ENCODE results near the gene BPIFB6.

BPIFB6 gene, protein sequence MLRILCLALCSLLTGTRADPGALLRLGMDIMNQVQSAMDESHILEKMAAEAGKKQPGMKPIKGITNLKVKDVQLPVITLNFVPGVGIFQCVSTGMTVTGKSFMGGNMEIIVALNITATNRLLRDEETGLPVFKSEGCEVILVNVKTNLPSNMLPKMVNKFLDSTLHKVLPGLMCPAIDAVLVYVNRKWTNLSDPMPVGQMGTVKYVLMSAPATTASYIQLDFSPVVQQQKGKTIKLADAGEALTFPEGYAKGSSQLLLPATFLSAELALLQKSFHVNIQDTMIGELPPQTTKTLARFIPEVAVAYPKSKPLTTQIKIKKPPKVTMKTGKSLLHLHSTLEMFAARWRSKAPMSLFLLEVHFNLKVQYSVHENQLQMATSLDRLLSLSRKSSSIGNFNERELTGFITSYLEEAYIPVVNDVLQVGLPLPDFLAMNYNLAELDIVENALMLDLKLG

DNA sequence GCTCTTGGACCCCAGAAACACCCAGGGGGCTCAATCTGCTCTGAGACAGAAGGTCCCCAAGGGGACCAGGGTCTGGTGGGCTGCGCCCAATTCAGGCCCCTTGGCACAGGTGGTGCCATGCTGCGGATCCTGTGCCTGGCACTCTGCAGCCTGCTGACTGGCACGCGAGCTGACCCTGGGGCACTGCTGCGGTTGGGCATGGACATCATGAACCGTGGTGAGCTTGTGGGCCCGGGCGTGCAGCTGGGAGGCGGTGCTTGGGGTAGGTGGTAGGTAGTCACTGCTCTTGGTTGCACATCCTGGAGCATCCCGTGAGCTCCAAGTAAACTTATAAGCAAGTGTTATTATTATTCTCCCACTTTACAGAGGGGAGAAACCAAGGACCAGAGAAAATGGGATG, at the start of gene BPIFB6:
TSS of gene BPIFB6 (plus strand) at position 118 of the 400 bp plus-strand sequence. CDS start at position 118, 0 bp downstream.
- DNase-seq (ENCODE audit: low read depth in 2 of 2) = no peak

- no peak for DNase-seq (ENCODE audit: low read depth in 2 of 2)
These were observed 48.6 kb upstream of the BPIFB6 start for GRCh38 chr20:32982617-32983458.

DNA sequence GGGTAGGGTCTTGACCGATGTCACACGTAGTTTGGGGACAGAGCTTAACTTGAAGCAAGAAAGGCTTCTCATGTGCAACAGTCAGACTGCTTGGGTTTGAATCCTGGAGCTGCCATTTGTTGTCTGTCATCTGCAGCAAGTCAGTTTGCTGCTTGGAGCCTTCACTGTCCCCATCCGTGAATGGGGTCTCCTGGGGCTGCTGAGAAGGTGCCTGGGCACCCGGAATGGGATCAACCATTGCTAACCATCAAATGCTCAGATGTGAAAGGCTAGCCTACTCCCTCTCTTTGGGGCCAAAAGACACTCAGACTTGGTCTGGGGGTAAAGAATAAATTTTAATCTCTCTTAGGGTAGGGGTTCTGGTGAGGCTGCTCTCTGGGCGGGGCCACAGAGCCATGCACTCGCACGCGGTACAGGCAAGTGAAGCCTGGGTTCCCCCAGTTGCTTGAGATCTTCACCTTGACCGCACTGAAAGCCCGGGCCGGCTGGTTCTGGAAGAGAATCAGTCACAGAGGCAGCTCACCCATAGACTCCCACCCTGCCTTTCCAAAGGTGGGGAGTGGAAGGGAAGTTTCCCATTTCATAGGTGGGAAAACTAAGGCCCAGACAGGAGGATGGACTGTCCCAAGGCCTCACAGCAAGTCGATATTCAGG, 47.9 kb upstream of the BPIFB6 start:
- DNase-seq (ENCODE audit: low read depth in 2 of 2) = no peak

DNA sequence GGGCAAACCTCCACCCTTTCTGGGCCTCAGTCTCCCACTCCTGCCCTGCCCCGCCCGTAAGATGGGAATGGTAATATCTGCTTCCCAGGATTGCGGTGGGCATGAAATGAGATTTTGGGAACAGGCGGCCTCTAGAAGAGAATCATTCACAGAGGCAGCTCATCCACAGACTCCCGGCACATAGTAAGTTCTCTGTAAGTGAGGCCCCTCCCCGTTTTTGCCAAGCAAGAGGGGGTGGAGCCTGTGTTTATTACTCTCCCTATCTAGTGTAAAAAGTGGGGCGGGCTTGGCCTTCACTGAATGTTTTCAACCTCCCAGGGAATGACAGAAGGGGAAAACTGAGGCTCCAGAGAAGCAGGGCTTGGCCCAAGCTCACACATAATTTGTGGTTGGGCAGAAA, 47.3 kb upstream of the BPIFB6 start:
- DNase-seq (ENCODE audit: low read depth in 2 of 2) = no peak

DNA sequence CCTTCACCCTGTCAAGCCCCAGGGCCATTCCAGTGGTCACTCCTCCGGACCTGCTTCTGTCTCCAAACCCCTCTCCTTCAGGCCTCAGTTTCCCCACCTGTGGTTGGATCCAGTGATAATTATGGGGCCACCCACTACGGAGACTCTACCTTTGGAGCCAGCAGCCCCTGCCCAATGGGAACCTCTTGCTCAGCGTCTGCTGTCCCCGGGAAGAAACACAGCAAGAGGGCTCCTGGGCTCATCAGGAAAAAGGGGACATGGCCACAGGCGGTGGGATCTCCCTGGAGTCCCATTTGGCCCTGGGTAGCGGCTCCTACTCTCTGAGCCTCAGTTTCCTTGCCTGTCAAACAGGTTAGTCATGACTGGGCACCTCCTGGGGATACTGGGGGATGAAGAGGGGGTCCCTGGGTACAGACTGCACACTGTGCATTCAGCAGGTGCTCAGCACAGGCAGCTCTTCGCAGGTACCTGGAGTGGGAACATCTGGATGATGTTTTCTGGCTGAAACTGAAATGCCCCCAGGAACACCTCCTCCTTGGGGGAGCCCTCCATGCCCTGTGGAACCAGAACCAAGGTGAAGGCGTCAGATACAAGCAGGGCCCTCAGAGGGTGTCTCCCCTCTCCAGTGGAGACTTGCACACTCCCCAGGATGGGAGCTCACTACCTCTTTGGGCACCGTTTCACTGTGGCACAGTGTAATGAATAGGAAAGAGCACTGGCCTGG, 46.7 kb upstream of the BPIFB6 start:
- DNase-seq (ENCODE audit: low read depth in 2 of 2) = no peak

GRCh38 chr20:32985596-32985995, 45.9 kb upstream of the BPIFB6 start:
- no peak for DNase-seq (ENCODE audit: low read depth in 2 of 2)

GRCh38 chr20:32986331-32986966, 45.0 kb upstream of the BPIFB6 start:
- no peak for DNase-seq (ENCODE audit: low read depth in 2 of 2)

DNA sequence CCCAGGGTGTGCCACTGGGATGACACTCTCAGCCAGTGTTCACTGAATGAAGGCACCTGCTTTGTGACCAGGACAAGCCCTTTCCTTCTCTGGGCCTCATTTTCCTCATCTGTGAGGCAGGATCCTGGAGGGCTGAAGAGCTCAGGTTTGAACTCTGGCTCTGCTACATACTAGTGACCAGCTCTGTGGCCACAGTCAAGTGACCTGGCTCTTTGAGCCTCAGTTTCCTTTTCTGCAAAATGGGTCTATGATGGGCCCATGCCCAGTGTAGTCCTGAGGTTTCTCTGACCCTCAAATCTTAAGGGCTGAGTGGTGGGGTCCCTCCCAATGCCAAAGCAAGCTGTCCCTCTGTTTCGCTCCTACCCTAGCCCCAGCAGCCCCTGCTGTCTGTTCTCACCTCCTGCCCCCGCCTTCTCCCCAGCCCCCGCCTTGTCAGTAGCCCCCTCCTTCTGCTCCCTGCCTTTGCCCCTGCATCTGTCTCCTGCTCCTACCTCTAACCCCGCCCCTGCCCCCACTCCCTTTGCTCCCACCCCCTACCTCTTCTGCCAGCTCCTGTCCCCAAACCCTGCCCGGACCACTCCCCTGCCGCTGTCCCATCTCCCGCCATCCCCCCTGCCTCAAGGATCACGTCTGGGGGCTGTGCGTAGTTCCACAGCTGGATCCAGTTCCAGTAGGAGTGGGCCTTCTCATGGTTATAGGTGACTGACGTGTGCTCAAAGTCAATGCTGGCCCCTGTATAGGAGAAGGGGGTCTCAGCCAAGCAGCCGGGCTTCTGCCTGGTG, 44.2 kb upstream of the BPIFB6 start:
- no peak for DNase-seq (ENCODE audit: low read depth in 2 of 2)

- no peak for DNase-seq (ENCODE audit: low read depth in 2 of 2)
These were observed 43.4 kb upstream of the BPIFB6 start for GRCh38 chr20:32988008-32988407.

DNA sequence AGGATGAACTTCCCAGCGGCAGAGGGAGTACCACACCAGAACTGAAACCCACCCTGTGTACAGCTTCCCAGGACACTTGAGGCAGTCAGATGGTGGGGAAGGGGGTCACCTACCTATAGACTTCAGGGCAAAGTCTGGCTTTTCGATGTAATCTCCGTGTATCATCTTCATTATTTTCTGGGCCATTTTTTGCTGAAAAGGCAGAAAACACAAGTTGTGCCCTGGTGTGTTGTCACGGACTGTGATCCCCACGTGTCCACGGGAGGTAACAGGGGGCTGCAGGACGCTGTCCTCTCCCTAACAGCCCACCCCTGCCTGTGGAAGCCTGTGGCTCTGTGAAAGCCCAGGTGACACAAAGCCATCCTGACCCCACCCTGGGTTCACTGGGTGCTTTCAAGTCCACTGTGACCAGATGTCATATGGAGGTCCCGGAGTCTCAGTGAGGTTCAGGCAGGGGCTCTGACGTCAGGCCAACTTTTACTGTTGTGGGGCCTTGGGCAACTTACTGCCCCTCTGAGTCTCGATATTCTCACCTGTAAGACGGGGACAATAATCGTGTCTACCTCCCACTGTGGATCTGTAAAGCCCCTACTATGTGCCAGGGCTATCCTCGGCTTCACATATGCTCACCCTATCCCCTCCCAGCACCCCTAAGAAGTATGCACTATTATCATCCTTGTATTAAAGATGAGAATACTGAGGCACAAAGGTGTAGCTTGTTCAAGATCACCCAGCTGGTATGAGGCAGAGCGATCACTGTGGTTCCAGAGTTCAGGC, 41.8 kb upstream of the BPIFB6 start:
- no peak for DNase-seq (ENCODE audit: low read depth in 2 of 2)

DNA sequence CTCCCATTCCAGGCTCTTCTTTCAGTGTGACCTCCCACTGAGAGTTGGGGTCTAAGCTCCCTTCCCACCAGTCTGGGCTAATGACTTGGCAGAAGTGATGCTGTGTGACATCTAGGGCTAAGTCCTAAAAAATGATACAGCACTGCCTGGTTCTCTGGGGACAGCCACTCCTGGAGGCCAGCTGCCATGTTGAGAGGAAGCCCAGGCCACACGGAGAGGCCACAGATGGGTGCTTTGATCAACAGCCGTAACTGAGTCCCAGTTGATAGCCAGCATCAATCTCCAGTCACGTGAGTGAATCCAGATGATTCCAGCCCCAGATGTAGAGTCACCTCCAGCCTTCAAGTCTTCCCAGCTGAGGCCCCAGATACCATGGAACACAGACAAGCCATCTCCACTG, 41.0 kb upstream of the BPIFB6 start:
- no peak for DNase-seq (ENCODE audit: low read depth in 2 of 2)

DNA sequence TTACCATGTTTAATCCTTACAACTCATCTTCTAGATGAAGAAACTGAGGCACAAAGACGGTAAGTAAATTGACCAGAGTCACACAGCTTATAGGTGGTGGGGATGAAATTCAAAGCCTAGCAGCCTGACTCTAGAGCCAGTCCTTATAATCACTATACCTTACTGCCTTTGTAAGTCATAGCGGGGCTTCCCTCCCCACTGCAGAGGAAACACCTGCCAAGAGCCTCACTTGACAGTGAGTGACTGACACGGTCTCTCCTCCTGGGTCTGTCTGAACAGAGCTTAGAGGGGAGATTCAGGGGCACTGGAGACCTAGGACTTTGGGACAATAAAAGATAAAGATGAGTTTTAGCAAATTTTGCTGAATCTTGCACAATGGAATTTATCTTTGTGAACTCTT, 40.1 kb upstream of the BPIFB6 start:
- no peak for DNase-seq (ENCODE audit: low read depth in 2 of 2)

- no peak for DNase-seq (ENCODE audit: low read depth in 2 of 2)
These were observed 39.4 kb upstream of the BPIFB6 start for GRCh38 chr20:32991792-32992641.

DNA sequence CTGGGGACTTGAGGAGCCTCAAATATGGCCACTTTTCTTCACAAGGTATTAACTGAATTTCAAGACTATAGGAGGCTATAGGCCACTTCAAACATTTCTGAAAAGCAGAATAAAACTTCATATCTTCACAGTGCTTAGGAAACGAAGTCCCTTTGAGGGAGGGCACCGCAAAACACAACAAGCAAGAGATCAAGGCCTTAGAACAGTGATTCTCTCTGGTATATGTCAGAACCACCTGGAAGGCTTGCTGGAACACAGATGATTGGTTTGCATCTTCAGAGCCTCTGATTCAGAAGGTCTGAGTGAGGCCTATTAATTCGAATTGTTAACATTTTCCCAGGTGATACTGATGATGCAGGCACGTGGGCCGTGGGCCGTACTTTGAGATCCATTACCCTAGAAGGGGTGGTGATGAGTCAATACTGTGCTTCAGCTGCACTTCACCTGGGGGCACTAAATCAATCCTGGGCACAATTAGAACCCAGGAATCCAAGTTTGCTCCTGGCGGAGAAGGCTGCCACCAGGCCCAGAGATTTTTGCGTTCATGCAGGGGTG, 37.9 kb upstream of the BPIFB6 start:
- no peak for DNase-seq (ENCODE audit: low read depth in 2 of 2)

GRCh38 chr20:32995802-32996201, 35.6 kb upstream of the BPIFB6 start:
- DNase-seq (ENCODE audit: low read depth in 2 of 2) = no peak

DNA sequence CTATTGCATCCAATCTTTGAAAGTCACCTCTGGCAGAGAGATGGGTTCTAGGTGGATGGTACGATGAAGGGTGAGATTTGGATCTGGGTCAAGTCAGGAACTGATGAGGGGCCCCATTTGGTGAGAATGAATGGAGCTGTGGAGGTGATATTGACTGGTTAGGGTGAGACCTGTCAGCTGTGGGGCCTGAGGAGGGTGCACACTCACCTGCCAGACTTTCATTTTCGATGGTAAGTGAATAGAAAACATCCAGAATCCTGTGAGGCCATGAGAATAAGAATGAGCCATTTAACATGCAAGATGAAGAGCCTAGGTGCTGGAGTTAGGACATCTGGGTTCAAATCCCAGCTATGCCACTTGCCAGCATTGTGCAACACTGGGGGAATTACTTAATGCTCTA, 34.0 kb upstream of the BPIFB6 start:
- DNase-seq (ENCODE audit: low read depth in 2 of 2) = no peak

GRCh38 chr20:32999603-33000250, 31.7 kb upstream of the BPIFB6 start:
- DNase-seq (ENCODE audit: low read depth in 2 of 2) = no peak
